Cerebellar nuclear complex (tissue), 1 donor: Measurements from ENCODE around the gene AIP.

ENCODE experiments used
- DNase-seq, 2 experiments: peaks; one replicate each; lab custom pipeline; 2025; lab: John Stamatoyannopoulos, UW

Gene AIP

GRCh38 chr11:67493548-67494370, 10.9 kb downstream of the AIP start:
- no peak for DNase-seq

GRCh38 chr11:67494371-67495233, 11.8 kb downstream of the AIP start:
- no peak for DNase-seq

- DNase-seq, result no peak
Measured at GRCh38 chr11:67495234-67496005, 12.6 kb downstream of the AIP start.

- DNase-seq, result no peak
Measured at GRCh38 chr11:67496113-67496512, 13.3 kb downstream of the AIP start.

- no peak for DNase-seq
Measured at GRCh38 chr11:67497656-67498291, 14.9 kb downstream of the AIP start.

- DNase-seq, result no peak
Measured at GRCh38 chr11:67498544-67498972, 15.7 kb downstream of the AIP start.

- DNase-seq, result no peak
Measured at GRCh38 chr11:67499808-67500483, 17.1 kb downstream of the AIP start.

GRCh38 chr11:67500484-67500821, 17.6 kb downstream of the AIP start:
- no peak for DNase-seq

- DNase-seq, result no peak
Measured at GRCh38 chr11:67500831-67501715, 18.2 kb downstream of the AIP start.

- DNase-seq, result no peak
Measured at GRCh38 chr11:67501854-67502253, 19.0 kb downstream of the AIP start.

- DNase-seq, result no peak
Measured at GRCh38 chr11:67502328-67502979, 19.6 kb downstream of the AIP start.

GRCh38 chr11:67503119-67504004, 20.5 kb downstream of the AIP start:
- DNase-seq, result no peak

GRCh38 chr11:67504005-67504949, 21.5 kb downstream of the AIP start:
- DNase-seq, result no peak

GRCh38 chr11:67504950-67505581, 22.2 kb downstream of the AIP start, which contains the start of gene PITPNM1:
Gene PITPNM1 (minus strand): TSS chr11:67505363. CDS start chr11:67504180, 1,183 bp downstream.
- no peak for DNase-seq

- DNase-seq, result peak; percentile 62 to 63
Measured at GRCh38 chr11:67505605-67506396, 23.0 kb downstream of the AIP start.

GRCh38 chr11:67506426-67507051, 23.7 kb downstream of the AIP start:
- no peak for DNase-seq
